Thyroid gland (tissue), 4 donors: ENCODE data around the gene GNG13. TPM values are rescaled to one million over a fixed set of nuclear protein-coding genes. Genes with fewer than 3 reads are reported as not detected.

ENCODE experiments used
- DNase-seq, 2 donors: peaks; one replicate each; pipeline ENCODE4 v3.0.0-alpha.2; 2019
- H3K27ac ChIP-seq, 3 donors: fragments of 200-600 bp; sonication (generic); 1 replicate in 2 of 3; 2 replicates in 1 of 3; pipeline ENCODE4 v1.5.1; 2016 to 2019; ENCODE audit warnings: mild to moderate bottlenecking in 1 of 3, moderate library complexity in 1 of 3
- H3K27me3 ChIP-seq: fragments of 200-600 bp; sonication (generic); one replicate; pipeline ENCODE4 v1.5.1; 2019
- H3K36me3 ChIP-seq, 2 donors: fragments of 200-600 bp; sonication (generic); one replicate each; pipeline ENCODE4 v1.5.1; 2016 to 2019
- H3K4me1 ChIP-seq, 2 donors: fragments of 200-600 bp; sonication (generic); one replicate each; pipeline ENCODE4 v1.5.1; 2017 to 2019
- H3K4me3 ChIP-seq, 3 donors: fragments of 200-600 bp; sonication (generic); replicated peaks in 1 of 3; 1 replicate in 2 of 3; 2 replicates in 1 of 3; pipeline ENCODE4 v1.5.1; 2016; ENCODE audit warnings: mild to moderate bottlenecking in 1 of 3
- H3K9me3 ChIP-seq: fragments of 200-600 bp; sonication (generic); one replicate; pipeline ENCODE4 v1.5.1; 2017
- CTCF ChIP-seq, 6 experiments: fragments of 200-600 bp in 3 of 6; fragments of 450-650 bp in 3 of 6; sonication (generic) in 3 of 6; IDR thresholded peaks; one replicate each; pipeline ENCODE4 v1.5.1; 2016 to 2019; ENCODE audit warnings: antibody characterized with exemption in 6 of 6, mild to moderate bottlenecking in 2 of 6, inconsistent platforms in 1 of 6, moderate library complexity in 1 of 6
- POLR2A ChIP-seq, 2 donors: fragments of 450-650 bp; IDR thresholded peaks; one replicate each; pipeline ENCODE4 v1.6.1; 2017; ENCODE audit warnings: antibody characterized with exemption in 2 of 2, mild to moderate bottlenecking in 2 of 2, moderate library complexity in 1 of 2
- WGBS, 2 donors: methylation state at CpG; one replicate each; pipeline ENCODE4 v1.1.5; 2017; 5-methylcytosine and 5-hydroxymethylcytosine counted together
- intact Hi-C: fragments of 100-400 bp; cut with DNase I; formaldehyde crosslinking; loops from one replicate; pipeline ENCODE4 v1.15.1; 2023
- total RNA-seq, 4 donors: library from RNA; depleted of rRNA; stranded (reverse); fragments of >200 nt; gene quantifications; one replicate each; pipeline ENCODE4 v1.2.3, GENCODE V29; 2016

Gene GNG13
- total RNA-seq, 4 donors from 2014 or later = not detected

- Histone ChIP-seq H3K27me3 (no peaks in the 10 kb centered on the region), H3K36me3 (no peaks in the 10 kb centered on the region), H3K27ac (no peak overlapping the region), H3K4me3 (no peak overlapping the region), H3K9me3 (no peaks in the 10 kb centered on the region), H3K4me1 (no peaks in the 10 kb centered on the region)
- no peak for TF ChIP-seq CTCF (IDR thresholded peaks at IDR 0.05)
- TF ChIP-seq POLR2A (IDR thresholded peaks at IDR 0.05) = no peak
- intact Hi-C loops = no loop called here
- DNase-seq = no peak
- WGBS, 2 donors = 57 to 70% methylated on average over 16 to 20 of the region's 24 CpGs
These were observed 30.5 kb upstream of the GNG13 start for GRCh38 chr16:830871-831570.

GRCh38 chr16:830107-830870, 29.8 kb upstream of the GNG13 start:
- H3K4me3 ChIP-seq = no peak overlapping the region
- no peaks in the 10 kb centered on the region for H3K9me3 ChIP-seq
- TF ChIP-seq POLR2A (IDR thresholded peaks at IDR 0.05) = no peak
- no peak for TF ChIP-seq CTCF (IDR thresholded peaks at IDR 0.05)
- no peaks in the 10 kb centered on the region for H3K27me3 ChIP-seq
- H3K4me1 ChIP-seq = no peaks in the 10 kb centered on the region
- 85 to 87% methylated on average over 37 to 38 of the region's 43 CpGs for WGBS, 2 donors
- no peak for DNase-seq
- no peaks in the 10 kb centered on the region for H3K36me3 ChIP-seq
- intact Hi-C loops = no loop called here
- H3K27ac ChIP-seq = no peak overlapping the region

GRCh38 chr16:828891-829290, 28.4 kb upstream of the GNG13 start:
- Histone ChIP-seq H3K27me3 (no peaks in the 10 kb centered on the region), H3K4me1 (no peaks in the 10 kb centered on the region), H3K27ac (no peak overlapping the region), H3K9me3 (no peaks in the 10 kb centered on the region), H3K4me3 (no peak overlapping the region), H3K36me3 (no peaks in the 10 kb centered on the region)
- no peak for DNase-seq
- WGBS, 2 donors = 80 to 85% methylated on average over 11 to 17 of the region's 17 CpGs
- TF ChIP-seq POLR2A (IDR thresholded peaks at IDR 0.05) = no peak
- no peak for TF ChIP-seq CTCF (IDR thresholded peaks at IDR 0.05)
- intact Hi-C loops = no loop called here

- Histone ChIP-seq H3K4me1 (no peaks in the 10 kb centered on the region), H3K27me3 (no peaks in the 10 kb centered on the region), H3K27ac (no peak overlapping the region), H3K4me3 (no peak overlapping the region), H3K9me3 (no peaks in the 10 kb centered on the region), H3K36me3 (no peaks in the 10 kb centered on the region)
- 85 to 88% methylated on average over 21 to 24 of the region's 24 CpGs for WGBS, 2 donors
- TF ChIP-seq POLR2A (IDR thresholded peaks at IDR 0.05) = no peak
- no peak for TF ChIP-seq CTCF (IDR thresholded peaks at IDR 0.05)
- DNase-seq = no peak
- intact Hi-C loops = no loop called here
These were observed 27.0 kb upstream of the GNG13 start for GRCh38 chr16:827513-827912.
